Adrenal gland (tissue), 12 donors: ENCODE results near the gene TMEM101. TPM values are rescaled to one million over a fixed set of nuclear protein-coding genes. Genes with fewer than 3 reads are reported as not detected.
"Not testable (repeated sequence)": the region's sequence is repeated elsewhere in the genome, so short reads cannot be mapped to it uniquely, and the experiment has no call there.

Experiments
- DNase-seq, 7 donors: peaks; one replicate each; pipeline ENCODE4 v3.0.0-alpha.2; 2019 to 2020
- H3K27ac ChIP-seq, 5 donors: fragments of 200-600 bp; sonication (generic) in 4 of 5; 1 replicate in 3 of 5; 2 replicates in 2 of 5; pipeline versions ENCODE4 v1.5.1 to v1.8.0; 2016 to 2020; ENCODE audit warnings: mild to moderate bottlenecking in 1 of 5
- H3K27me3 ChIP-seq: fragments of 200-600 bp; 2 replicates; pipeline ENCODE4 v1.8.0; 2021
- H3K36me3 ChIP-seq, 2 donors: fragments of 200-600 bp; replicated peaks in 1 of 2; 1 replicate in 1 of 2; 2 replicates in 1 of 2; pipeline versions ENCODE4 v1.5.1 to v1.8.0; 2018 to 2022
- H3K4me1 ChIP-seq, 2 donors: fragments of 200-600 bp; replicated peaks in 1 of 2; 1 replicate in 1 of 2; 2 replicates in 1 of 2; pipeline versions ENCODE4 v1.5.1 to v1.8.0; 2018 to 2021
- H3K4me3 ChIP-seq, 4 donors: fragments of 200-600 bp; sonication (generic) in 3 of 4; one replicate each; pipeline ENCODE4 v1.5.1; 2016 to 2018
- H3K9me3 ChIP-seq, 3 donors: fragments of 200-600 bp; sonication (generic) in 1 of 3; replicated peaks in 1 of 3; 1 replicate in 2 of 3; 2 replicates in 1 of 3; pipeline versions ENCODE4 v1.5.1 to v1.8.0; 2016 to 2021
- POLR2A ChIP-seq, 2 donors: fragments of 450-650 bp; IDR thresholded peaks; one replicate each; pipeline ENCODE4 v1.6.1; 2017; ENCODE audit warnings: antibody characterized with exemption in 2 of 2, mild to moderate bottlenecking in 2 of 2, moderate library complexity in 1 of 2
- WGBS, 4 donors: extraction: QIAGEN DNeasy Blood & Tissue Kit in 2 of 4; methylation state at CpG; one replicate each; pipeline versions ENCODE4 v1.1.5 to v1.1.7; 2013 to 2017; 5-methylcytosine and 5-hydroxymethylcytosine counted together
- intact Hi-C, 2 donors: fragments of 100-400 bp; cut with DNase I; formaldehyde crosslinking; loops; one replicate each; pipeline versions ENCODE4 v1.14.1 to v1.15.0; 2022 to 2023
- polyA plus RNA-seq, 3 donors: library from polyadenylated mRNA; stranded (reverse); fragments of 200-250 nt in 2 of 3; fragments of 350-450 nt in 1 of 3; fragmentation: Illumina TruSeq in 1 of 3; extraction: RNeasy Lipid Tissue Mini Kit (QIAGEN cat#74804) in 1 of 3; gene quantifications; one replicate each; pipeline ENCODE4 v1.2.3, GENCODE V29; 2013 to 2014
- total RNA-seq, 9 donors: library from RNA; depleted of rRNA in 4 of 9; stranded (reverse); fragments of >200 nt in 4 of 9; fragments of 120-200 nt in 1 of 9; fragmentation: NEBNext Ultra II Directional in 1 of 9; extraction: Animal tissue kit (Norgen Biotek cat#: 25700) in 1 of 9; gene quantifications; one replicate each; pipeline versions ENCODE4 v1.1.0 to v1.2.4, GENCODE V29; 2013 to 2023
- TF ChIP-seq, protein P1 (sequence below), 6 experiments: fragments of 450-650 bp in 4 of 6; fragments of 200-600 bp in 2 of 6; sonication (generic) in 1 of 6; IDR thresholded peaks; 1 replicate in 5 of 6; 2 replicates in 1 of 6; pipeline versions ENCODE4 v1.5.1 to v1.8.0; 2016 to 2021; ENCODE audit warnings: antibody characterized with exemption in 6 of 6, mild to moderate bottlenecking in 2 of 6, moderate library complexity in 1 of 6
- donor health status: healthy with polysubstance abuse.
- donor health status: Bipolar disorder and iron deficiency.
- donor health status: DM: yes; HTN: yes; CAD: no.
- donor health status: DM: no; HTN: no; CAD: no.
- donor health status: DM: no; HTN: no; CAD: no.
- donor health status: DM: yes; HTN: yes; CAD: no.

TMEM101 gene
- total and polyA plus RNA-seq, 12 donors: 12.4 to 52.5 (median 31.6) TPM

- intact Hi-C loops: no loop called here
- Histone ChIP-seq H3K27me3 (peaks cover 10% of the 10 kb centered on the region), H3K4me1 (peaks cover under 1 to 11% of the 10 kb centered on the region in 2 donors), H3K27ac (no peak overlapping the region), H3K9me3 (no peaks in the 10 kb centered on the region), H3K36me3 (no peaks in the 10 kb centered on the region), H3K4me3 (no peak overlapping the region)
- TF ChIP-seq, protein P1, sequence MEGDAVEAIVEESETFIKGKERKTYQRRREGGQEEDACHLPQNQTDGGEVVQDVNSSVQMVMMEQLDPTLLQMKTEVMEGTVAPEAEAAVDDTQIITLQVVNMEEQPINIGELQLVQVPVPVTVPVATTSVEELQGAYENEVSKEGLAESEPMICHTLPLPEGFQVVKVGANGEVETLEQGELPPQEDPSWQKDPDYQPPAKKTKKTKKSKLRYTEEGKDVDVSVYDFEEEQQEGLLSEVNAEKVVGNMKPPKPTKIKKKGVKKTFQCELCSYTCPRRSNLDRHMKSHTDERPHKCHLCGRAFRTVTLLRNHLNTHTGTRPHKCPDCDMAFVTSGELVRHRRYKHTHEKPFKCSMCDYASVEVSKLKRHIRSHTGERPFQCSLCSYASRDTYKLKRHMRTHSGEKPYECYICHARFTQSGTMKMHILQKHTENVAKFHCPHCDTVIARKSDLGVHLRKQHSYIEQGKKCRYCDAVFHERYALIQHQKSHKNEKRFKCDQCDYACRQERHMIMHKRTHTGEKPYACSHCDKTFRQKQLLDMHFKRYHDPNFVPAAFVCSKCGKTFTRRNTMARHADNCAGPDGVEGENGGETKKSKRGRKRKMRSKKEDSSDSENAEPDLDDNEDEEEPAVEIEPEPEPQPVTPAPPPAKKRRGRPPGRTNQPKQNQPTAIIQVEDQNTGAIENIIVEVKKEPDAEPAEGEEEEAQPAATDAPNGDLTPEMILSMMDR (IDR thresholded peaks at IDR 0.05): no peak
- TF ChIP-seq POLR2A (IDR thresholded peaks at IDR 0.05): no peak
- DNase-seq: no peak
- 84 to 92% (median 87%) methylated on average over 12 of the region's 12 CpGs for WGBS, 4 donors
Observed at GRCh38 chr17:44000141-44000860, 14.5 kb downstream of the TMEM101 start.

GRCh38 chr17:43999024-43999423, 15.7 kb downstream of the TMEM101 start:
- Histone ChIP-seq H3K36me3 (no peaks in the 10 kb centered on the region), H3K4me3 (no peak overlapping the region), H3K9me3 (no peaks in the 10 kb centered on the region), H3K4me1 (peaks cover 0 to 6% of the 10 kb centered on the region in 2 donors), H3K27ac (no peak overlapping the region), H3K27me3 (no peaks in the 10 kb centered on the region)
- WGBS, 4 donors: 62 to 85% (median 82%) methylated on average over 4 of the region's 4 CpGs
- DNase-seq: no peak
- intact Hi-C loops: loop anchor here in 1 of 2 donors (5.0 to 10.0 kb wide), 2 partner anchors 57 to 124 kb away; partner anchors contain the start of gene PPY
- TF ChIP-seq, protein P1 (IDR thresholded peaks at IDR 0.05): no peak
- TF ChIP-seq POLR2A (IDR thresholded peaks at IDR 0.05): no peak

DNA sequence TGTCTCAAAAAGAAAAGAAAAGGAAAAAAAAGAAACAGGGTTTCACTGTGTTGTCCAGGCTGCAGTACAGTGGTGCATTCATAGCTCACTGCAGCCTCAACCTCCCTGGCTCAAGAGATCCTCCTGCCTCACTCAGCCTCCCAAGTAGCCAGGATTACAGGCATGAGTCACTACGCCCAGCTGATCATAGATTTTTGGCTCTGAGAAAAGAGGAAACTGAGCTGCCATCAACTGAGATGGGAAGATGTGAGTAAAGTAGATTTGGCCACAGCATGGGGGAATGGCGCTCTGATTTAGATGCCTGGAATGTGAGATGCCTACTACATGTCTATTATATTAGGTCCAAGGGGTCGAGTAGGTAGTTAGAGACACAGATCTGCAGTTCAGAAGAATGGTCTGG, 16.2 kb downstream of the TMEM101 start:
- intact Hi-C loops: loop anchor here in 1 of 2 donors (5.0 to 10.0 kb wide), 2 partner anchors 56 to 124 kb away; partner anchors contain the start of gene PPY
- Histone ChIP-seq H3K4me3 (no peak overlapping the region), H3K9me3 (no peaks in the 10 kb centered on the region), H3K4me1 (peaks cover 0 to 6% of the 10 kb centered on the region in 2 donors), H3K36me3 (no peaks in the 10 kb centered on the region), H3K27me3 (no peaks in the 10 kb centered on the region), H3K27ac (no peak overlapping the region)
- WGBS, 4 donors: 54 to 84% (median 74%) methylated on average over 3 of the region's 3 CpGs
- DNase-seq: no peak
- TF ChIP-seq POLR2A (IDR thresholded peaks at IDR 0.05): no peak
- TF ChIP-seq, protein P1 (IDR thresholded peaks at IDR 0.05): no peak

- H3K27me3 ChIP-seq, H3K4me3 ChIP-seq, H3K36me3 ChIP-seq, H3K9me3 ChIP-seq, H3K4me1 ChIP-seq, H3K27ac ChIP-seq, DNase-seq: not testable (repeated sequence)
- intact Hi-C loops: loop anchor here in 1 of 2 donors (5.0 to 10.0 kb wide), 2 partner anchors 55 to 122 kb away; partner anchors contain the start of gene PPY
- WGBS, 4 donors: 68 to 80% (median 72%) methylated on average over 5 of the region's 5 CpGs
Observed at GRCh38 chr17:43997180-43997579, 17.6 kb downstream of the TMEM101 start.

GRCh38 chr17:43995150-43995471, 19.7 kb downstream of the TMEM101 start:
- peaks cover 0 to 6% of the 10 kb centered on the region in 2 donors for H3K4me1 ChIP-seq
- no peaks in the 10 kb centered on the region for H3K9me3 ChIP-seq
- H3K27me3 ChIP-seq: no peaks in the 10 kb centered on the region
- intact Hi-C loops: loop anchor here (2.0 to 10.0 kb wide), 3 partner anchors 50 to 120 kb away; partner anchors contain the start of gene PPY (in 1 of the 2)
- DNase-seq: no peak
- TF ChIP-seq, protein P1 (IDR thresholded peaks at IDR 0.05): peak in 1 of 6 experiments; percentile 9
- TF ChIP-seq POLR2A (IDR thresholded peaks at IDR 0.05): no peak
- no peaks in the 10 kb centered on the region for H3K36me3 ChIP-seq
- H3K27ac ChIP-seq: no peak overlapping the region
- H3K4me3 ChIP-seq: no peak overlapping the region
- 12 to 23% (median 14%) methylated on average over 12 of the region's 12 CpGs for WGBS, 4 donors
